CD14-positive monocyte (primary cell): ENCODE results near the gene RHOXF2. TPM values are rescaled to one million over a fixed set of nuclear protein-coding genes. Genes with fewer than 3 reads are reported as not detected.
"Not testable (repeated sequence)": the region's sequence is repeated elsewhere in the genome, so short reads cannot be mapped to it uniquely, and the experiment has no call there.

Source experiments
- DNase-seq, 3 donors: peaks; one replicate each; pipeline ENCODE4 v3.0.0-alpha.2; 2011 to 2022
- H2AFZ ChIP-seq: 2 replicates; pipeline ENCODE4 v1.6.0; 2012; ENCODE audit warnings: mild to moderate bottlenecking, low read depth, low read length, inconsistent platforms; ENCODE audit not compliant: insufficient read depth, poor library complexity, severe bottlenecking
- H3K27ac ChIP-seq, 2 donors: 1 replicate in 1 of 2; 2 replicates in 1 of 2; pipeline ENCODE4 v1.5.1; 2012 to 2013; ENCODE audit warnings: low read length in 2 of 2, control low read depth in 1 of 2, inconsistent platforms in 1 of 2, low read depth in 1 of 2, mild to moderate bottlenecking in 1 of 2
- H3K27me3 ChIP-seq, 2 donors: one replicate each; pipeline versions ENCODE4 v1.6.0 to v1.6.1; 2011 to 2013; ENCODE audit warnings: low read length in 2 of 2; ENCODE audit not compliant: control insufficient read depth in 2 of 2, insufficient read depth in 2 of 2
- H3K36me3 ChIP-seq, 2 donors: replicated peaks in 1 of 2; 1 replicate in 1 of 2; 2 replicates in 1 of 2; pipeline versions ENCODE4 v1.5.1 to v1.6.1; 2012 to 2013; ENCODE audit warnings: low read length in 2 of 2, control low read depth in 1 of 2, inconsistent platforms in 1 of 2, mild to moderate bottlenecking in 1 of 2; ENCODE audit not compliant: insufficient read depth in 2 of 2, control insufficient read depth in 1 of 2
- H3K4me1 ChIP-seq, 2 donors: 1 replicate in 1 of 2; 2 replicates in 1 of 2; pipeline versions ENCODE4 v1.5.1 to v1.6.1; 2012 to 2013; ENCODE audit warnings: low read length in 2 of 2, control low read depth in 1 of 2, inconsistent platforms in 1 of 2, mild to moderate bottlenecking in 1 of 2, moderate library complexity in 1 of 2; ENCODE audit not compliant: insufficient read depth in 2 of 2, control insufficient read depth in 1 of 2
- H3K4me2 ChIP-seq: replicated peaks from 2 replicates; pipeline ENCODE3; 2012; ENCODE audit warnings: low read length, moderate library complexity, mild to moderate bottlenecking; ENCODE audit not compliant: poor library complexity, severe bottlenecking; ENCODE audit errors: extremely low read depth
- H3K4me3 ChIP-seq, 3 experiments: fragments of 200-600 bp in 1 of 3; sonication (generic) in 1 of 3; replicated peaks in 1 of 3; 1 replicate in 2 of 3; 2 replicates in 1 of 3; pipeline ENCODE4 v1.5.1; 2011 to 2013; ENCODE audit warnings: low read length in 3 of 3, mild to moderate bottlenecking in 3 of 3, control low read depth in 2 of 3, low read depth in 2 of 3, inconsistent platforms in 1 of 3, moderate library complexity in 1 of 3
- H3K79me2 ChIP-seq: 2 replicates; pipeline ENCODE4 v1.6.0; 2012; ENCODE audit warnings: mild to moderate bottlenecking, control low read depth, inconsistent platforms, low read length, moderate library complexity; ENCODE audit not compliant: insufficient read depth
- H3K9ac ChIP-seq: 2 replicates; pipeline ENCODE4 v1.6.0; 2017; ENCODE audit warnings: low read length, mild to moderate bottlenecking; ENCODE audit not compliant: insufficient read depth, poor library complexity, severe bottlenecking
- H3K9me3 ChIP-seq, 2 donors: replicated peaks in 1 of 2; 1 replicate in 1 of 2; 2 replicates in 1 of 2; pipeline versions ENCODE4 v1.5.1 to v1.6.1; 2012 to 2013; ENCODE audit warnings: low read length in 2 of 2, control low read depth in 1 of 2; ENCODE audit not compliant: control insufficient read depth in 1 of 2, insufficient read depth in 1 of 2
- H4K20me1 ChIP-seq: 2 replicates; pipeline ENCODE4 v1.6.0; 2012; ENCODE audit warnings: mild to moderate bottlenecking, low read length, control low read depth, moderate library complexity; ENCODE audit not compliant: insufficient read depth
- H3K27ac Mint-ChIP-seq, 7 donors: one replicate each; pipeline ENCODE4 v1.8.0; 2020; ENCODE audit warnings: mild to moderate bottlenecking in 7 of 7, mixed read lengths in 7 of 7, moderate library complexity in 6 of 7, inconsistent platforms in 2 of 7
- H3K27me3 Mint-ChIP-seq, 3 donors: one replicate each; pipeline ENCODE4 v1.8.0; 2021 to 2022; ENCODE audit warnings: low read depth in 3 of 3, mild to moderate bottlenecking in 3 of 3, mixed read lengths in 3 of 3, moderate library complexity in 3 of 3, inconsistent platforms in 1 of 3
- H3K36me3 Mint-ChIP-seq, 2 donors: one replicate each; pipeline ENCODE4 v1.8.0; 2020; ENCODE audit warnings: mixed read lengths in 2 of 2, inconsistent platforms in 1 of 2, mild to moderate bottlenecking in 1 of 2
- H3K4me1 Mint-ChIP-seq: one replicate; pipeline ENCODE4 v1.8.0; 2020; ENCODE audit warnings: mild to moderate bottlenecking, mixed read lengths
- H3K4me3 Mint-ChIP-seq, 2 donors: one replicate each; pipeline ENCODE4 v1.8.0; 2020; ENCODE audit warnings: mild to moderate bottlenecking in 2 of 2, mixed read lengths in 2 of 2, moderate library complexity in 1 of 2
- H3K9me3 Mint-ChIP-seq, 7 donors: one replicate each; pipeline ENCODE4 v1.8.0; 2020 to 2022; ENCODE audit warnings: mixed read lengths in 7 of 7, mild to moderate bottlenecking in 6 of 7, moderate library complexity in 6 of 7, inconsistent platforms in 2 of 7
- CTCF ChIP-seq: fragments of 200-600 bp; IDR thresholded peaks from one replicate; pipeline ENCODE4 v1.8.0; 2022; ENCODE audit warnings: antibody characterized with exemption, mild to moderate bottlenecking
- WGBS: methylation state at CpG from one replicate; pipeline ENCODE4 v1.1.5; 2013; ENCODE audit warnings: missing lambda C conversion rate; ENCODE audit not compliant: insufficient coverage; 5-methylcytosine and 5-hydroxymethylcytosine counted together
- intact Hi-C, 2 donors: fragments of 100-400 bp; cut with micrococcal nuclease; formaldehyde crosslinking; loops; one replicate each; pipeline versions ENCODE4 v1.15.0 to v1.15.1; 2023
- polyA plus RNA-seq, 3 donors: library from polyadenylated mRNA; depleted of rRNA in 1 of 3; unstranded in 2 of 3; stranded (reverse) in 1 of 3; fragments of 300-500 nt in 2 of 3; fragments of >200 nt in 1 of 3; fragmentation: Illumina TruSeq in 2 of 3; gene quantifications; 1 replicate in 2 of 3; 2 replicates in 1 of 3; pipeline ENCODE4 v1.2.3, GENCODE V29; 2012 to 2021

RHOXF2 gene
- polyA plus RNA-seq, 3 donors: not detected

DNA sequence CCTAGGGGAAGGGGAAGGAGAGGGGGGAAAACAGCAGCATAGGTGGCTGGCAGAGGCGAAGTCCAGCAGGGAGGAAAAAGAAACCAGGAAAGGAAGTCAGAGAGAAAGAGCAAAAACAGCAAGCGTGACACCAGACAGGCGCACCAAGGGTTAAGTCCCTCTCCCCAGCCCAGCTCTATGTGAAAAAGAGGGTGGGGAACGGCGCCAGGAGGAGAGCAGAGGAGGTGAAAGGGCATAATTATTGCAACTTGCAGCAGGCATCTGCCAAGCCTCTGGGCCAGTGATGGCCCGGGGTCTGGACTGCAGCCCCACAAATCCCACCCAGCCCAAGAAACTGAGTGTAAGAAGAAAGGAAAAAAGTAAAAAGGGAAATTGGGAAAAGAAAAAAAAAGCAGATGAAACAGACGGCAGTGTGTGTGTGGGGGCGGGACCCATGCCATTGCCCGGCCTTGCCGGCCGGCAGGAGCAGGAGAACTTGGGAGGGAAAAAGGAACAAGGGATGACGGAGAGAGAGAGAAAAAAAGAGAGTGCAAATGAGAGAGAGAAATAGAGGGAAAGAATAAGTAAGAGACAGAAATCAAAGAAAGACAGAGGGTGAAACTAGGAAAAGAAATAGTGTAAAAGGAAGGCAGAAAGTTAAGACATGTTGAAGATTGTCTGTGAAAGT lies 14.1 kb upstream of the RHOXF2 start:
- Mint-ChIP-seq H3K27me3 (peaks cover 0 to 20% (median 0%) of the 10 kb centered on the region in 3 donors), H3K27ac (peak overlapping the region in 2 of 7 donors; percentile 15 to 48), H3K4me3 (no peak overlapping the region), H3K9me3 (peaks cover 6 to 25% (median 12%) of the 10 kb centered on the region in 7 donors), H3K4me1 (peaks cover 46% of the 10 kb centered on the region), H3K36me3 (no peaks in the 10 kb centered on the region)
- H3K27me3 ChIP-seq: no peaks in the 10 kb centered on the region
- peaks cover 0 to 10% of the 10 kb centered on the region in 2 donors for H3K9me3 ChIP-seq
- H3K4me1 ChIP-seq: peaks cover 15 to 31% of the 10 kb centered on the region in 2 donors
- H3K36me3 ChIP-seq: no peaks in the 10 kb centered on the region
- H4K20me1 ChIP-seq: no peaks in the 10 kb centered on the region
- no peak overlapping the region for H3K4me2 ChIP-seq
- no peak overlapping the region for H3K9ac ChIP-seq
- H3K79me2 ChIP-seq: no peaks in the 10 kb centered on the region
- no peak for DNase-seq
- no peak overlapping the region for H3K4me3 ChIP-seq
- no peak overlapping the region for H3K27ac ChIP-seq
- intact Hi-C loops: no loop called here
- no peak overlapping the region for H2AFZ ChIP-seq
- no peak for TF ChIP-seq CTCF
- 44% methylated on average over 8 of the region's 12 CpGs for WGBS

DNA sequence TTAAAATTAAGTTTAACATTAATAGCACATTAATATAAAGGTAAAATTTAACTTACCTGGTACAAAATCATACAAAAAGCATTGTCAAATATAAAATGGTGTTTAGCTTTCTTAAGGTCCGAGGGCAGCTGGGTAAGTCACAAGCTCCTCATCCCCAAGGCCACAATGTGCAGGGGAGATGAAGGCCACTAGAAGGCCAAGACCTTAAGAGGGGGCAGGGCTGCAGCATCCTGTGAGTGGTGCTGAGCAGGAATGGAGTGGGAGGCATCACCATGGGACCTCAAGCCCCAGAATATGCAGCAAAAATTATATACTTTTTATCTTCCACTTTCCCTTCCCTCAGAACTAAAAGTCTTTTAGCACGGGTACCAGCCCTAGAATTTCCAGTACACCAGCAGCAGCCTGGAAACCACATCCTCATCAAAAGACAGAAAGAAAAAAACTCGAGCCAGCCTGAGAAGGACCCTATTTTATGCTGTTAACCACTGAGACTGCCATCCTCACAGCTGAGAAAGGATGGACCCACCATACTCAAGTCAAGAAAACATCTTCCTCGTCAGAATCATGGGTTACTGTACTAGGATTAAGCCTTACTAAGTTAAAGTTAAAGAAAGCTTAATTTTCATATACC lies 13.0 kb upstream of the RHOXF2 start:
- no peak for DNase-seq
- peaks cover 6 to 25% (median 12%) of the 10 kb centered on the region in 7 donors for H3K9me3 Mint-ChIP-seq
- H3K27me3 Mint-ChIP-seq: peaks cover 0 to 20% (median 0%) of the 10 kb centered on the region in 3 donors
- no peak overlapping the region for H3K4me3 Mint-ChIP-seq
- no peaks in the 10 kb centered on the region for H3K36me3 Mint-ChIP-seq
- TF ChIP-seq CTCF: no peak
- Histone ChIP-seq H3K4me3 (no peak overlapping the region), H3K79me2 (no peaks in the 10 kb centered on the region), H3K9ac (no peak overlapping the region), H2AFZ (no peak overlapping the region), H3K4me2 (no peak overlapping the region), H3K36me3 (no peaks in the 10 kb centered on the region), H4K20me1 (no peaks in the 10 kb centered on the region), H3K9me3 (peaks cover 0 to 10% of the 10 kb centered on the region in 2 donors), H3K27ac (no peak overlapping the region), H3K27me3 (no peaks in the 10 kb centered on the region), H3K4me1 (peaks cover 15 to 31% of the 10 kb centered on the region in 2 donors)
- intact Hi-C loops: no loop called here
- WGBS: no CpG with 5 or more reads among the region's 4 CpGs
- H3K4me1 Mint-ChIP-seq: peaks cover 46% of the 10 kb centered on the region
- H3K27ac Mint-ChIP-seq: no peak overlapping the region

GRCh38 chrX:120146323-120146722 lies 12.1 kb upstream of the RHOXF2 start:
- H4K20me1 ChIP-seq, H3K27ac Mint-ChIP-seq, H3K36me3 Mint-ChIP-seq, H3K9me3 ChIP-seq, H3K4me3 ChIP-seq, intact Hi-C loops, H3K4me3 Mint-ChIP-seq, H3K9ac ChIP-seq, H3K27ac ChIP-seq, H2AFZ ChIP-seq, H3K4me2 ChIP-seq, H3K79me2 ChIP-seq, H3K27me3 ChIP-seq, H3K36me3 ChIP-seq, DNase-seq: not testable (repeated sequence)
- WGBS: no CpG with 5 or more reads among the region's 1 CpG
- H3K9me3 Mint-ChIP-seq: peaks cover 6 to 25% (median 12%) of the 10 kb centered on the region in 7 donors
- H3K27me3 Mint-ChIP-seq: peaks cover 0 to 20% (median 0%) of the 10 kb centered on the region in 3 donors
- H3K4me1 ChIP-seq: peaks cover 15 to 31% of the 10 kb centered on the region in 2 donors
- H3K4me1 Mint-ChIP-seq: peaks cover 43% of the 10 kb centered on the region
